ENCODE results near the gene RHOG. TPM values are rescaled to one million over a fixed set of nuclear protein-coding genes. Genes with fewer than 3 reads are reported as not detected.

The RHOG gene
- total and polyA plus RNA-seq, 9 of the 15 experiments (the other 6 are each of a cell fraction or from before 2014, with no cell fraction given) = 22.6 to 162 (median 80.3) TPM

GRCh38 chr11:3865388-3866193 lies 24.8 kb upstream of the RHOG start (continued):
- TF ChIP-seq TEAD1 (CRISPR knock-in tag; IDR thresholded peaks at IDR 0.05) (peak; percentile 83 to 90; a peak in 3 of 4 replicates), YY1 (IDR thresholded peaks at IDR 0.05; ENCODE audit: borderline replicate concordance in 1 of 3, control insufficient read depth in 1 of 3, extremely low read depth in 1 of 3, insufficient read depth in 3 of 3, insufficient read length in 1 of 3, insufficient replicate concordance in 2 of 3, low read depth in 1 of 3, low read length in 2 of 3) (peak in 1 of 3 experiments; percentile 22), ZNF398 (CRISPR knock-in tag; IDR thresholded peaks at IDR 0.05) (no peak), TCF3 (CRISPR knock-in tag; IDR thresholded peaks at IDR 0.05) (peak; percentile 83), TEAD4 (IDR thresholded peaks at IDR 0.05; ENCODE audit: low read length) (peak; percentile 87), TEAD4 (CRISPR knock-in tag; IDR thresholded peaks at IDR 0.05; ENCODE audit: borderline replicate concordance) (no peak), ZNF184 (CRISPR knock-in tag; IDR thresholded peaks at IDR 0.05) (no peak), SMARCE1 (IDR thresholded peaks at IDR 0.05) (peak; percentile 77; the same call in 1 of the 2 replicates), NR4A1 (CRISPR knock-in tag; IDR thresholded peaks at IDR 0.05) (no peak), NR4A1 (tag; IDR thresholded peaks at IDR 0.05) (peak; percentile 68), MEIS2 (IDR thresholded peaks at IDR 0.05; ENCODE audit: partially characterized antibody) (peak; percentile 43), ZNF324 (CRISPR knock-in tag; IDR thresholded peaks at IDR 0.05) (no peak), JUND (IDR thresholded peaks at IDR 0.05; ENCODE audit: borderline replicate concordance, low read depth, low read length) (peak; percentile 92), JUND (tag; IDR thresholded peaks at IDR 0.05; ENCODE audit: borderline replicate concordance, low read depth, low read length) (peak; percentile 89; the same call in 2 of the 3 replicates), NCOR1 (IDR thresholded peaks at IDR 0.05) (peak; percentile 63), FOXM1 (IDR thresholded peaks at IDR 0.05; ENCODE audit: low read depth) (0 out of 2 replicates have a peak, but pooled peaks have one; percentile 12), FOXM1 (CRISPR knock-in tag; IDR thresholded peaks at IDR 0.05; ENCODE audit: low read depth) (no peak), LCOR (CRISPR knock-in tag; IDR thresholded peaks at IDR 0.05) (peak; percentile 73; the same call in 1 of the 2 replicates), ZNF197 (CRISPR knock-in tag; IDR thresholded peaks at IDR 0.05; ENCODE audit: low read depth) (peak; percentile 46; the same call in 1 of the 2 replicates), ZNF175 (CRISPR knock-in tag; IDR thresholded peaks at IDR 0.05; ENCODE audit: low read depth) (peak; percentile 85; the same call in 1 of the 2 replicates), ZNF277 (CRISPR knock-in tag; IDR thresholded peaks at IDR 0.05; ENCODE audit: borderline replicate concordance) (no peak), ETV1 (tag; conservative IDR thresholded peaks at IDR 0.05; ENCODE audit: low read depth) (peak; percentile 68), ZNF668 (CRISPR knock-in tag; IDR thresholded peaks at IDR 0.05) (peak; percentile 50; the same call in 1 of the 2 replicates), GABPA (tag; conservative IDR thresholded peaks at IDR 0.05; ENCODE audit: low read depth) (peak; percentile 42; the same call in 1 of the 2 replicates), ZNF644 (tag; IDR thresholded peaks at IDR 0.05; ENCODE audit: low read depth) (0 out of 2 replicates have a peak, but pooled peaks have one; percentile 23)

Measured in K562 (cell line).